Activated CD8-positive, alpha-beta memory T cell treated with anti-CD3 and anti-CD28 coated beads, Interleukin-2, amount 50 U/mL, for 4 hours (primary cell): ENCODE measurements around the gene PSMD10.
A peak's percentile ranks its signal among the peaks of the same experiment; 100 is the strongest.

Source experiments
- DNase-seq: peaks from one replicate; pipeline ENCODE4 v3.0.0-alpha.2; 2020

PSMD10 gene

GRCh38 chrX:108091264-108091877 is at the start of gene PSMD10, which contains the start of gene ATG4A:
Gene PSMD10 (minus strand): TSS chrX:108091542. CDS start chrX:108091520, 22 bp downstream.
Gene ATG4A (plus strand): TSS chrX:108091778. CDS start chrX:108091827, 49 bp downstream.
- DNase-seq, result peak; percentile 82

- no peak for DNase-seq
These were observed 47.7 kb upstream of the PSMD10 start for GRCh38 chrX:108138814-108139702.

- no peak for DNase-seq
These were observed 43.4 kb upstream of the PSMD10 start for GRCh38 chrX:108134724-108135123.

- no peak for DNase-seq
These were observed 41.5 kb upstream of the PSMD10 start for GRCh38 chrX:108132876-108133275.

- DNase-seq, result no peak
These were observed 40.7 kb upstream of the PSMD10 start for GRCh38 chrX:108132034-108132433.

GRCh38 chrX:108131471-108131870 is 40.1 kb upstream of the PSMD10 start:
- no peak for DNase-seq

- DNase-seq, result no peak
These were observed 39.5 kb upstream of the PSMD10 start for GRCh38 chrX:108130889-108131288.

GRCh38 chrX:108127152-108127551 is 35.8 kb upstream of the PSMD10 start:
- DNase-seq, result no peak

- DNase-seq, result no peak
These were observed 35.3 kb upstream of the PSMD10 start for GRCh38 chrX:108126661-108127060.

GRCh38 chrX:108123591-108124366 is 32.4 kb upstream of the PSMD10 start:
- no peak for DNase-seq

- DNase-seq, result no peak
These were observed 31.4 kb upstream of the PSMD10 start for GRCh38 chrX:108122748-108123147.

GRCh38 chrX:108121291-108121690 is 29.9 kb upstream of the PSMD10 start:
- DNase-seq, result no peak

GRCh38 chrX:108117988-108118387 is 26.6 kb upstream of the PSMD10 start:
- no peak for DNase-seq

GRCh38 chrX:108114541-108114940 is 23.2 kb upstream of the PSMD10 start:
- no peak for DNase-seq

- no peak for DNase-seq
These were observed 14.1 kb upstream of the PSMD10 start for GRCh38 chrX:108105473-108105872.

- DNase-seq, result no peak
These were observed 6.0 kb upstream of the PSMD10 start for GRCh38 chrX:108097380-108097779.

- DNase-seq, result no peak
These were observed 543 bp upstream of the PSMD10 start for GRCh38 chrX:108091878-108092291.

GRCh38 chrX:108090491-108091263 is 665 bp downstream of the PSMD10 start:
- DNase-seq, result no peak

- DNase-seq, result no peak
These were observed 2.8 kb downstream of the PSMD10 start for GRCh38 chrX:108088511-108088910.

- DNase-seq, result no peak
These were observed 3.5 kb downstream of the PSMD10 start for GRCh38 chrX:108087792-108088191.

GRCh38 chrX:108081110-108081509 is 10.2 kb downstream of the PSMD10 start:
- no peak for DNase-seq

GRCh38 chrX:108072746-108073145 is 18.6 kb downstream of the PSMD10 start:
- no peak for DNase-seq

- no peak for DNase-seq
These were observed 19.8 kb downstream of the PSMD10 start for GRCh38 chrX:108071578-108071977.
